PC-9 (cell line): ENCODE measurements around the gene ARID3B.

Experiments
- CTCF ChIP-seq: fragments of 200-600 bp; sonication (generic); conservative IDR thresholded peaks from 2 replicates; pipeline ENCODE4 v1.6.1; 2017; ENCODE audit warnings: mixed run types, antibody characterized with exemption, mild to moderate bottlenecking, moderate library complexity
- EZH2 ChIP-seq: fragments of 200-600 bp; sonication (generic); IDR thresholded peaks from 2 replicates; pipeline ENCODE4 v1.8.0; 2017; ENCODE audit warnings: antibody characterized with exemption, low read depth

- TF ChIP-seq EZH2 (no peak), CTCF (no peak)
These were observed 39.7 kb downstream of the ARID3B start for GRCh38 chr15:74580538-74581350.
